PC-9 (cell line): ENCODE data around the gene CCM2L. TPM values are rescaled to one million over a fixed set of nuclear protein-coding genes. Genes with fewer than 3 reads are reported as not detected.

Experiments used
- BruUV-seq: library from RNA; stranded (reverse); fragments of 400-500 nt; replicated peaks from 2 replicates; lab custom pipeline; 2021; lab: Mats Ljungman, UMichigan
- CTCF ChIA-PET: fragments of 300-600 bp; sonication (Branson Sonifier 250); formaldehyde crosslinking; loops from one replicate; lab custom pipeline; 2022; ENCODE audit warnings: antibody characterized with exemption; lab: Charles Lee
- POLR2A ChIA-PET: fragments of 300-600 bp; sonication (Branson Sonifier 250); formaldehyde crosslinking; loops from one replicate; lab custom pipeline; 2022; ENCODE audit warnings: antibody characterized with exemption; ENCODE audit not compliant: unreplicated experiment; lab: Charles Lee
- DNase-seq, 2 experiments: peaks; one replicate each; pipeline versions ENCODE4 v3.0.0 to v3.0.0-alpha.2; 2015 to 2022; ENCODE audit warnings: mixed read lengths in 1 of 2
- H2AFZ ChIP-seq: fragments of 200-600 bp; sonication (generic); 2 replicates; pipeline ENCODE4 v1.8.1; 2017; ENCODE audit warnings: antibody characterized with exemption
- H3F3A ChIP-seq: fragments of 200-600 bp; sonication (generic); 2 replicates; pipeline ENCODE4 v1.8.1; 2017; ENCODE audit warnings: antibody characterized with exemption, mild to moderate bottlenecking, low read depth; ENCODE audit not compliant: insufficient read depth
- H3K27ac ChIP-seq: fragments of 200-600 bp; sonication (generic); 2 replicates; pipeline ENCODE4 v1.6.1; 2016; ENCODE audit warnings: mixed run types
- H3K27me3 ChIP-seq: fragments of 200-600 bp; sonication (generic); 2 replicates; pipeline ENCODE4 v1.6.1; 2016; ENCODE audit warnings: low read depth, mixed run types; ENCODE audit not compliant: insufficient read depth
- H3K36me3 ChIP-seq: fragments of 200-600 bp; sonication (generic); 2 replicates; pipeline ENCODE4 v1.6.1; 2016; ENCODE audit warnings: low read depth, mixed run types
- H3K4me1 ChIP-seq: fragments of 200-600 bp; sonication (generic); replicated peaks from 2 replicates; pipeline ENCODE4 v1.6.1; 2016; ENCODE audit warnings: mixed run types; ENCODE audit not compliant: insufficient read depth
- H3K4me2 ChIP-seq: fragments of 200-600 bp; sonication (generic); 2 replicates; pipeline ENCODE4 v1.6.1; 2017; ENCODE audit warnings: mixed run types
- H3K4me3 ChIP-seq: fragments of 200-600 bp; sonication (generic); 2 replicates; pipeline ENCODE4 v1.6.1; 2016; ENCODE audit warnings: mixed run types
- H3K79me2 ChIP-seq: fragments of 200-600 bp; sonication (generic); 2 replicates; pipeline ENCODE4 v1.6.1; 2017; ENCODE audit warnings: low read depth, mixed run types
- H3K9me2 ChIP-seq: fragments of 200-600 bp; sonication (generic); 2 replicates; pipeline ENCODE4 v1.8.1; 2017; ENCODE audit warnings: mild to moderate bottlenecking; ENCODE audit not compliant: insufficient read depth
- H3K9me3 ChIP-seq: fragments of 200-600 bp; sonication (generic); 2 replicates; pipeline ENCODE4 v1.8.1; 2016; ENCODE audit warnings: low read depth; ENCODE audit not compliant: insufficient read depth
- H4K20me1 ChIP-seq: fragments of 200-600 bp; sonication (generic); 2 replicates; pipeline ENCODE4 v1.8.1; 2017; ENCODE audit not compliant: insufficient read depth
- EZH2 ChIP-seq: fragments of 200-600 bp; sonication (generic); IDR thresholded peaks from 2 replicates; pipeline ENCODE4 v1.8.0; 2017; ENCODE audit warnings: antibody characterized with exemption, low read depth
- intact Hi-C: fragments of 100-400 bp; cut with micrococcal nuclease; formaldehyde crosslinking; loops from one replicate; pipeline ENCODE4 v1.10.0; 2022; ENCODE audit not compliant: unreplicated experiment
- total RNA-seq: library from RNA; stranded (reverse); gene quantifications from 2 replicates; pipeline ENCODE4 v1.2.3, GENCODE V29; 2021
- TF ChIP-seq, protein P1 (sequence below): fragments of 200-600 bp; sonication (generic); conservative IDR thresholded peaks from 2 replicates; pipeline ENCODE4 v1.6.1; 2017; ENCODE audit warnings: mixed run types, antibody characterized with exemption, mild to moderate bottlenecking, moderate library complexity

CCM2L gene
- total RNA-seq, 1 experiment from 2014 or later: 0.31 TPM

DNA sequence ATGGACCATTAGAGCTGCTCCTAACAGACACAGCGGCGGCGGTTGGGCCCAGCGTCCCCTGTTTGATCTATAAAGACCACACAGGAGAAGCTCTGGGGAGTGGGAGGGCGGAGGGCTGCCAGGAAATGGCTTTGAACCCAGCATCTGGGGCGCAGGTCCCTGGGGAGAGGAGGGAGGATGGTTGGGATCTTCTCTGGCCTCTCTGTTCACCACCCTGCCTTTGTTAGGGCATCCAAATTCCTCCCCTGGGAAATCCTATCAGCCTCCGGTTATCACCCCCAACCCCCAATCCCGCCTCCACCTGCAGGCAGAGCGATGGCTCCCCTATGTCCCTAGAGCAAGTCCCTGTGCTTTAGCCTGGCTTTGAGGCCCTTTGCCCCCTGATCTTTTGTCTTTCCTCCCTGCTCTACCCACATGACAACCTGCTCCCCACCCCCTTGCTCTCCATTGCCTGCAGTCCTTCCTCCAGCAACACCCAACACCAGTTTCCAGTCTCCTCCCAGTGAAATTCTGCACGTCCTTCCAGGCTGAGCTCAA, 35.2 kb upstream of the CCM2L start:
- no peak for TF ChIP-seq EZH2
- TF ChIP-seq, protein P1, sequence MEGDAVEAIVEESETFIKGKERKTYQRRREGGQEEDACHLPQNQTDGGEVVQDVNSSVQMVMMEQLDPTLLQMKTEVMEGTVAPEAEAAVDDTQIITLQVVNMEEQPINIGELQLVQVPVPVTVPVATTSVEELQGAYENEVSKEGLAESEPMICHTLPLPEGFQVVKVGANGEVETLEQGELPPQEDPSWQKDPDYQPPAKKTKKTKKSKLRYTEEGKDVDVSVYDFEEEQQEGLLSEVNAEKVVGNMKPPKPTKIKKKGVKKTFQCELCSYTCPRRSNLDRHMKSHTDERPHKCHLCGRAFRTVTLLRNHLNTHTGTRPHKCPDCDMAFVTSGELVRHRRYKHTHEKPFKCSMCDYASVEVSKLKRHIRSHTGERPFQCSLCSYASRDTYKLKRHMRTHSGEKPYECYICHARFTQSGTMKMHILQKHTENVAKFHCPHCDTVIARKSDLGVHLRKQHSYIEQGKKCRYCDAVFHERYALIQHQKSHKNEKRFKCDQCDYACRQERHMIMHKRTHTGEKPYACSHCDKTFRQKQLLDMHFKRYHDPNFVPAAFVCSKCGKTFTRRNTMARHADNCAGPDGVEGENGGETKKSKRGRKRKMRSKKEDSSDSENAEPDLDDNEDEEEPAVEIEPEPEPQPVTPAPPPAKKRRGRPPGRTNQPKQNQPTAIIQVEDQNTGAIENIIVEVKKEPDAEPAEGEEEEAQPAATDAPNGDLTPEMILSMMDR: no peak
- no peak overlapping the region for H2AFZ ChIP-seq
- H3F3A ChIP-seq: no peaks in the 10 kb centered on the region
- no peak overlapping the region for H3K4me3 ChIP-seq
- no peak overlapping the region for H3K27ac ChIP-seq
- no peaks in the 10 kb centered on the region for H3K79me2 ChIP-seq
- no peaks in the 10 kb centered on the region for H3K4me1 ChIP-seq
- H3K36me3 ChIP-seq: no peaks in the 10 kb centered on the region
- no peak for DNase-seq
- peaks cover 43% of the 10 kb centered on the region for H3K27me3 ChIP-seq
- H4K20me1 ChIP-seq: no peaks in the 10 kb centered on the region
- BruUV-seq: no TSS peak
- intact Hi-C loops: no loop called here
- H3K9me2 ChIP-seq: no peaks in the 10 kb centered on the region
- CTCF ChIA-PET: no interaction called here
- POLR2A ChIA-PET: no interaction called here
- H3K4me2 ChIP-seq: no peak overlapping the region
- no peaks in the 10 kb centered on the region for H3K9me3 ChIP-seq

DNA sequence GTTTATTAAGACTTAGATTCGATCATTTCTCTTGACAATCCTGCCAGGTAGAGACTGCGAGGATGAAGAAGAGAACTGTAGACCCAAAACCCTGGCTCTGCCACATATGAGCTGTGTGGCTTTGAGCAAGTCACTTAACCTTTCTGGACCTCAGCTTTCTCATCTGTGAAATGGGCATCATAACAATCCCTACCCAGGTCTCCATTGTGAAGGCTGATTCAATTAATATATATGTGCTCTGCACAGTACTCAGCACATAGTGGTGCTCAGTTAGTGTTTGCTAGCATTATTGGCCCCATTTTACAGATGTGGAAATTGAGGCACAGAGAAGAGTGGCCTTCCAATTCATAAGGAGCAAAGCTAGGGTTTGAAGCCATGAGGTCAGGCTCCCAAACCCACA, 34.4 kb upstream of the CCM2L start:
- Histone ChIP-seq H3F3A (no peaks in the 10 kb centered on the region), H2AFZ (no peak overlapping the region), H3K9me2 (no peaks in the 10 kb centered on the region), H3K27me3 (peaks cover 50% of the 10 kb centered on the region), H3K4me1 (no peaks in the 10 kb centered on the region), H3K9me3 (no peaks in the 10 kb centered on the region), H3K4me3 (no peak overlapping the region), H4K20me1 (no peaks in the 10 kb centered on the region), H3K36me3 (no peaks in the 10 kb centered on the region), H3K79me2 (no peaks in the 10 kb centered on the region), H3K4me2 (no peak overlapping the region), H3K27ac (no peak overlapping the region)
- DNase-seq: no peak
- ChIA-PET POLR2A (no interaction called here), CTCF (no interaction called here)
- no peak for TF ChIP-seq EZH2
- TF ChIP-seq, protein P1: no peak
- no TSS peak for BruUV-seq
- intact Hi-C loops: no loop called here

DNA sequence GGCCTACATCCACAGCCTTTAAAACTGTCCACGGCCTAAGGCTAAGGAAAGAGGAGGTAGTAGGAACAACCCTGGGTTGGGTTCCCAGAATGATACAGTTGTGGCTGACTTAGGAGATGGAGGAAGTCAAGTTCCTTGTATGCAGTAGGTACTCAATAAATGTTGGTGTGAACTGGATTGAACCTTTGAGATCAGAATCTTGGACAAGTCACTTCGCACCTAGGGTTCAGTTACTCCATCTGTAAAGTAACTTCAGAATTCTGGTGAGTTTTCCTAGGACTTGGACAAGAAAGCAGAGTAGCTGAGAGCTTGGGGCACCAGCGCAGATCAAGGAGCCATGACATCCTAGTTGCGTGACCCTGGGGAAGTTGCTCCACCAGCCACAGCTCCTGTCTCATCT, 33.2 kb upstream of the CCM2L start:
- Histone ChIP-seq H3F3A (no peaks in the 10 kb centered on the region), H3K27me3 (peaks cover 61% of the 10 kb centered on the region), H2AFZ (no peak overlapping the region), H4K20me1 (no peaks in the 10 kb centered on the region), H3K27ac (no peak overlapping the region), H3K4me3 (no peak overlapping the region), H3K9me3 (no peaks in the 10 kb centered on the region), H3K36me3 (no peaks in the 10 kb centered on the region), H3K4me2 (no peak overlapping the region), H3K4me1 (no peaks in the 10 kb centered on the region), H3K9me2 (no peaks in the 10 kb centered on the region), H3K79me2 (no peaks in the 10 kb centered on the region)
- ChIA-PET POLR2A (no interaction called here), CTCF (no interaction called here)
- intact Hi-C loops: no loop called here
- BruUV-seq: no TSS peak
- no peak for DNase-seq
- TF ChIP-seq, protein P1: no peak
- no peak for TF ChIP-seq EZH2
